Activated naive CD4-positive, alpha-beta T cell (primary cell): Measurements from ENCODE around the gene PARD3.
"Not testable (repeated sequence)": the region's sequence is repeated elsewhere in the genome, so short reads cannot be mapped to it uniquely, and the experiment has no call there.

Experiments
- DNase-seq, 4 experiments: peaks; one replicate each; lab custom pipeline; 2025; lab: John Stamatoyannopoulos, UW

PARD3 gene

GRCh38 chr10:34648919-34649318 lies 166.2 kb downstream of the PARD3 start:
- no peak for DNase-seq

GRCh38 chr10:34647875-34648865 lies 166.9 kb downstream of the PARD3 start:
- DNase-seq, result no peak

GRCh38 chr10:34647160-34647559 lies 167.9 kb downstream of the PARD3 start:
- DNase-seq, result no peak

- no peak for DNase-seq
Observed at GRCh38 chr10:34646331-34646730, 168.8 kb downstream of the PARD3 start.

- DNase-seq, result not testable (repeated sequence)
Observed at GRCh38 chr10:34644815-34645214, 170.3 kb downstream of the PARD3 start.

GRCh38 chr10:34644224-34644623 lies 170.9 kb downstream of the PARD3 start:
- no peak for DNase-seq

- no peak for DNase-seq
Observed at GRCh38 chr10:34643620-34644019, 171.5 kb downstream of the PARD3 start.

- no peak for DNase-seq
Observed at GRCh38 chr10:34641913-34642558, 173.1 kb downstream of the PARD3 start.

GRCh38 chr10:34641147-34641912 lies 173.8 kb downstream of the PARD3 start:
- DNase-seq, result no peak

GRCh38 chr10:34638406-34639054 lies 176.6 kb downstream of the PARD3 start:
- DNase-seq, result peak in 3 of 4 experiments; percentile 26 to 46 (median 44)

- DNase-seq, result peak; percentile 34 to 65 (median 49)
Observed at GRCh38 chr10:34637418-34637911, 177.6 kb downstream of the PARD3 start.

- no peak for DNase-seq
Observed at GRCh38 chr10:34635111-34635510, 180.0 kb downstream of the PARD3 start.

- DNase-seq, result no peak
Observed at GRCh38 chr10:34633374-34633773, 181.7 kb downstream of the PARD3 start.

- no peak for DNase-seq
Observed at GRCh38 chr10:34629084-34629483, 186.0 kb downstream of the PARD3 start.

GRCh38 chr10:34628174-34628796 lies 186.8 kb downstream of the PARD3 start:
- no peak for DNase-seq

GRCh38 chr10:34627741-34628140 lies 187.4 kb downstream of the PARD3 start:
- DNase-seq, result no peak

- DNase-seq, result no peak
Observed at GRCh38 chr10:34627331-34627730, 187.8 kb downstream of the PARD3 start.

GRCh38 chr10:34626158-34626880 lies 188.8 kb downstream of the PARD3 start:
- no peak for DNase-seq

GRCh38 chr10:34624323-34625153 lies 190.6 kb downstream of the PARD3 start:
- DNase-seq, result no peak

- DNase-seq, result no peak
Observed at GRCh38 chr10:34622945-34623344, 192.2 kb downstream of the PARD3 start.
